Astrocyte of the spinal cord (primary cell): ENCODE measurements around the gene KAT6B.

ENCODE experiments used
- DNase-seq: peaks from one replicate; pipeline ENCODE4 v3.0.0; 2011; ENCODE audit warnings: low read depth, low spot score
- H3K4me3 ChIP-seq: 2 replicates; pipeline ENCODE4 v1.5.1; 2011; ENCODE audit warnings: low read depth, mild to moderate bottlenecking, low read length, moderate library complexity
- in situ Hi-C: cut with HindIII; loops from 2 replicates; pipeline ENCODE4 v1.10.0; 2017; ENCODE audit warnings: low sequenced_read_pairs
- TF ChIP-seq, protein P1 (sequence below): IDR thresholded peaks from 2 replicates; pipeline ENCODE4 v1.5.1; 2012; ENCODE audit warnings: low read depth, mild to moderate bottlenecking, low read length, inconsistent platforms

The KAT6B gene

DNA sequence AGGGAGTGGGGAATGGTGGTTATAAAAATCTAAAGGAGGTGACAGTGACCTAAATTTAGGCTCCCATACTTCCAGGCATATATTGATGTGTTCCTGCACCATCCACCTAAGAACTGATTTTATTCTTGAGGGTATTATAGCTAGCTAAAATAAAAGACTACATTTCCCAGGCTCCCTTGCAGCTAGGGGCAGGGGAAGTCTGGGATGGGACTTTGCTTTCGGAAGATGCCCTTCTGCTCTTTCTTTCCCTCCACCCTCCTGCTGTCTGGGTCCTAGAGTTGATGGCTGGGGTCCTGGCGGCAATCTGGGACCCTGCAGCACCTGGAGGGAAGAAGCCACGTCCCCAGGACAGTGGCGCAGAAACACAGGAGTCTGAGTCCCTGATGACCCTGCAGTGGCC is 231.3 kb downstream of the KAT6B start:
- DNase-seq: no peak
- in situ Hi-C loops: no loop called here
- TF ChIP-seq, protein P1, sequence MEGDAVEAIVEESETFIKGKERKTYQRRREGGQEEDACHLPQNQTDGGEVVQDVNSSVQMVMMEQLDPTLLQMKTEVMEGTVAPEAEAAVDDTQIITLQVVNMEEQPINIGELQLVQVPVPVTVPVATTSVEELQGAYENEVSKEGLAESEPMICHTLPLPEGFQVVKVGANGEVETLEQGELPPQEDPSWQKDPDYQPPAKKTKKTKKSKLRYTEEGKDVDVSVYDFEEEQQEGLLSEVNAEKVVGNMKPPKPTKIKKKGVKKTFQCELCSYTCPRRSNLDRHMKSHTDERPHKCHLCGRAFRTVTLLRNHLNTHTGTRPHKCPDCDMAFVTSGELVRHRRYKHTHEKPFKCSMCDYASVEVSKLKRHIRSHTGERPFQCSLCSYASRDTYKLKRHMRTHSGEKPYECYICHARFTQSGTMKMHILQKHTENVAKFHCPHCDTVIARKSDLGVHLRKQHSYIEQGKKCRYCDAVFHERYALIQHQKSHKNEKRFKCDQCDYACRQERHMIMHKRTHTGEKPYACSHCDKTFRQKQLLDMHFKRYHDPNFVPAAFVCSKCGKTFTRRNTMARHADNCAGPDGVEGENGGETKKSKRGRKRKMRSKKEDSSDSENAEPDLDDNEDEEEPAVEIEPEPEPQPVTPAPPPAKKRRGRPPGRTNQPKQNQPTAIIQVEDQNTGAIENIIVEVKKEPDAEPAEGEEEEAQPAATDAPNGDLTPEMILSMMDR: no peak
- H3K4me3 ChIP-seq: no peak overlapping the region

DNA sequence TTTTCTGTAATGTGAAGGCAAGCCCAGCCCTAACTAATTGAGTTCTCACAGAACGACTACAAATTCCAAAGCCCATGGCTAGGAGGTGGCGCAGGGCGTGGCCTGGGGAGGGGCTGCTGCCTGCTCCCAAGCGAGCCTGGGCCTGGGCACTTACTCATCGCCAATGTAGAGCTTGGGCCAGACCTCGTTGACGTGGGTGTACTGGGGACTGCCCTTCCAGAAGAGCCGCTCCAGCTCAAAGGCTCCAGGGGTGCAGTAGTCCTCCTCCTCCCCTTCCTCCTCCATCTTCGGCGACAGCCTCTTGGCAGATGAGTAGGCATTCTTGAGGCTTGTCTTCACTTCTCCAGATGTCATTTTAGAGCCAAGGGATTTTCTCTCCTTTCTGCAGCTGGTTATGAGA is 231.8 kb downstream of the KAT6B start:
- TF ChIP-seq, protein P1: no peak
- in situ Hi-C loops: no loop called here
- no peak for DNase-seq
- no peak overlapping the region for H3K4me3 ChIP-seq

DNA sequence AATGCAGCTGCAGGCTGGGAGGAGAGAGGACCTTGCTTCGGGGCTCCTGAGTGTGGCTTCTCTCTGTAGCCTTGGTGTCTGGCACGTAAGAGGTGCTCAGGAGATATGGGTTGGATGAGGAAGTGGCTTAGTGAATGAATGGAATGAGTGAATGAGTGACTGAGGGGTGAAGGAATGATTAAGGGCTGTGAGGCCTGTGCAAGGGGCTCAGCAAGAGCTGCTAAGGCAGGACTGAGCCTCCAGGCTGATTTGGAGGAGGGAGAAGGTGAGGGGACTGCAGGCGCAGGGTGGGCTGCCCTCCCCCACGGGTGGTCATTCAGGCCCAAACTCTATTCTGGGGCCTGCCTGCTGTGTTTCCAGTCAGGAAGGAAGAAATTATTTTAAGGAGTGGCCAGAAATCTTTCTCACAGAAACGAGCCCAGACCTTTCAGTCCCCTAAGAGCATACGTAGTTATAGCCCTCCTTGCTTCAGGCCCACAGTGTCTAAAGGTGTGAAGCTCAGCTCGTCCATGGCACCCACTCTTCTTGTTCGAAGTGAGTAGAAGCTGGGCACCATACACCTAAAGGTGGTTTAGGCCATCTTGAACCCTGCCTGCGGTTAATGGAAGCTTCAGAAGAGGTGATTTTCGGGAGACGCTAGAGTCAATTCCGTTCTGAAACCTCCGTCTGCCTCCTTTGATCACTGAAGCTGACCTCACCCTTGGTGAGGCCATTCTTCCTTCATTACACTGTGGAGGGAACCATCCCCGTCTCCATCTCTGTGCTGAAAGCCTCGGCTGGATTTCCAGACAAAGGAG is 235.5 kb downstream of the KAT6B start:
- DNase-seq: no peak
- TF ChIP-seq, protein P1: no peak
- no peak overlapping the region for H3K4me3 ChIP-seq
- in situ Hi-C loops: no loop called here

DNA sequence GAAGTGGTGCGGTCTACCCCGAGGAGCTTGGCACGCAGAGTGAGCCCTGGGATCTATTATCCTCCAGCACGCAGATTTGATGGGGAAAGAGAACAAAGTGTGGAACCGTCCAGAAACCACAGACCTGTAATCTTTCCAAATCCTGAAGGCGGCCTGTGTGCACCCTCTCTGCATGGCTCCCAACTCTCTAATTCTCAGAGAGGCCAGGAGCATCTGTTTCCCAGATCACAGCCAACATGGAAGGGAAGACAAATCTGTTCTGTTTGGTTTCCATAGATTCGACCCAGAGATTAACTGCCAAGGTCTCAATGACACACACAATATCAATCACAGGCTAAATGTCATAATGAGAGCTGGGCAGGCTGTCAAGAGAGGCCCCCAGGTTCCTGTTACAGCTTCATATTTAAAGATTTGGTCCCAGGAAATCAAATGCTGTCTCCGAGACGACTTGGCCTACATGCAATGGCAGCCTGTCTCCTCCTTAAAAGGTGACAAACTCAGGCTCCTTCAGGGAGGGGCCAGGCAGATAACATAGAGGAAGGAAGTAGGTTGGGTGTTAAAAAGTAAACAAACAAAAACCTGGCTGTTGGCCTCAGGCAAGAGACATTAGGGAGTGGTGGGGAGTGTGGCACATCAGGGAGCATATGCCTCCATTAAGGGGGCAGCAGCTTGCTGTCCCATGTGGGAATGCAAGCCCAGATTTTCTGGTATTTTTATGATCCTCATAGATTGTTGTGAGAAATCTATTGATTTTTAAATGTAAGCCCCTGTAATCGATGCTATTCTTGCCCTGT is 236.3 kb downstream of the KAT6B start:
- TF ChIP-seq, protein P1: no peak
- H3K4me3 ChIP-seq: no peak overlapping the region
- in situ Hi-C loops: no loop called here
- DNase-seq: peak; percentile 83

DNA sequence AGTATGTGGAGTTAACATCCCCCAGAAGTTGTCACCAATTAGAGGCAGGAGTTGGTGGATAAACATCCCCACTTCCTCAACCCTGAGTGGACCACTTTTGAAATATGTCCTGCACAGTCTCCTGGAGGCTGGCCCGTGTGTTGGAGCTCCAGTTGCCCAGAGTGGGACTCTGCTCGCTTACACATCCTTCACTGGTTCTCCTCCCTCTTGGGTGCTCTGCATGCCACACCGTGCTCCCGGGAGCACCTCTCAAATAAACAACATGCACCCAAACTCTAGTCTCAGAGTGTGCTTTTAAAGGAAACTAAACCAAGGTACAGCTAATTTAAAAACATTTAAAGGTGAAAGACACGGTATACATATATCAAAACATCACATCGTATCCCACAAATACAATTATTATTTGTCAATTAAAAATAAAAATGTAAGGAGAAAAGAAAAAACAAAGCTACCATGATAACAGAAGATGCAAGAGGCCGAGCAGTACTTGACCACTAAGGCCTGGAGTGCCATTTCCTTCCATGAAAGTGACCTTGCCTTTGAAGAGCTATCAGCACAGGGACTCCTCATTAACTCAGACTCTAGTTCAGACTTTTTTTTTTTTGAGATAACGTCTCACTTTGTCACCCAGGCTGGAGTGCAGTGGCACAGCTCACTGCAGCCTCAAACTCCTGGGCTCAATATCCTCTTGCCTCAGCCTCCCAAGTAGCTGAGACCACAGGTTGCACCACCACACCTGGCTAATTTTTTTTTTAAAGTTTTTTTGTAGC is 237.2 kb downstream of the KAT6B start:
- no peak for DNase-seq
- TF ChIP-seq, protein P1: no peak
- H3K4me3 ChIP-seq: no peak overlapping the region
- in situ Hi-C loops: no loop called here

DNA sequence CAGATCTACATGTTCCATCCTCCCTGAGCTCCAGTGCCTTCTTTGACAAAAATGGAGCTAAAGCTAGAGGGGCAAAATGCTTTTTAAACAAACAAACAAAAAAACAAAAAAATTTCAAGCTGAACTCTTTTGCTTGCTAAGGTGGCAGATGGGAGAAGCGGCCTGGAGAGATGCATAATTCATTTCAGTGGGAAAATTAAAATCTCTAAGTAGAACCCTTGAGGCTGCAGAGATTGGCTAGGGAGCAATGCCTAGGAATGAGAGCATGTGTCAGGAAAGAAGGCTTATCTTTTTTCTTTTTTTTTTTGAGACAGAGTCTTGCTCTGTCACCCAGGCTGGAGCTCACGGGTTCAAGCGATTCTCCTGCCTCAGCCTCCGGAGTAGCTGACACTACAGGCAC is 238.7 kb downstream of the KAT6B start:
- in situ Hi-C loops: no loop called here
- TF ChIP-seq, protein P1: no peak
- no peak overlapping the region for H3K4me3 ChIP-seq

More for the DNA sequence above, 238.7 kb downstream of the KAT6B start:
- no peak for DNase-seq
